K562 (cell line): ENCODE measurements around the gene HCRTR1. TPM values are rescaled to one million over a fixed set of nuclear protein-coding genes. Genes with fewer than 3 reads are reported as not detected.
A peak's percentile ranks its signal among the peaks of the same experiment; 100 is the strongest.

Experiments used
- BRCA1 ChIP-seq, 2 experiments: fragments of 450-650 bp in 1 of 2; sonication (generic) in 1 of 2; formaldehyde crosslinking in 1 of 2; IDR thresholded peaks; 2 replicates each; pipeline versions ENCODE4 v1.5.0 to v1.6.1; 2017 to 2020; ENCODE audit warnings: mild to moderate bottlenecking in 1 of 2, missing genetic modification reagents in 1 of 2
- CBX5 ChIP-seq: IDR thresholded peaks from 2 replicates; pipeline ENCODE4 v1.6.1; 2014; ENCODE audit warnings: low read depth, borderline replicate concordance
- CREM ChIP-seq: IDR thresholded peaks from 2 replicates; pipeline ENCODE4 v1.6.1; 2014; ENCODE audit warnings: antibody characterized with exemption, low read depth
- DACH1 ChIP-seq: fragments of 450-650 bp; IDR thresholded peaks from 2 replicates; pipeline ENCODE4 v1.6.1; 2018; ENCODE audit not compliant: partially characterized antibody
- DPF2 ChIP-seq: fragments of 450-650 bp; IDR thresholded peaks from 2 replicates; pipeline ENCODE4 v1.6.1; 2016
- FOXJ3 ChIP-seq: sonication (generic); formaldehyde crosslinking; IDR thresholded peaks from 2 replicates; pipeline ENCODE4 v1.4.0; 2020; ENCODE audit warnings: mild to moderate bottlenecking, missing genetic modification reagents
- GABPA ChIP-seq: fragments of 200-800 bp; sonication (Bioruptor generic); conservative IDR thresholded peaks from 2 replicates; pipeline ENCODE4 v1.6.1; 2016; ENCODE audit warnings: low read depth, missing genetic modification characterization, missing compliant biosample characterization
- KLF16 ChIP-seq: IDR thresholded peaks from 2 replicates; pipeline ENCODE4 v1.6.1; 2016; ENCODE audit warnings: antibody characterized with exemption
- LEF1 ChIP-seq: fragments of 450-650 bp; IDR thresholded peaks from 2 replicates; pipeline ENCODE4 v1.6.1; 2016; ENCODE audit warnings: mild to moderate bottlenecking
- MAZ ChIP-seq, 2 experiments: fragments of 450-650 bp in 1 of 2; sonication (generic) in 1 of 2; formaldehyde crosslinking; IDR thresholded peaks in 1 of 2; conservative IDR thresholded peaks in 1 of 2; 2 replicates each; pipeline versions ENCODE4 v1.4.0 to v1.5.0; 2020; ENCODE audit warnings: mild to moderate bottlenecking in 1 of 2, missing genetic modification reagents in 1 of 2
- MCM7 ChIP-seq, 2 experiments: fragments of 450-650 bp; IDR thresholded peaks; 2 replicates each; pipeline ENCODE4 v1.6.1; 2016 to 2018
- NRF1 ChIP-seq, 2 experiments: fragments of 450-650 bp; IDR thresholded peaks in 1 of 2; conservative IDR thresholded peaks in 1 of 2; 2 replicates each; pipeline ENCODE4 v1.6.1; 2014; ENCODE audit warnings: mild to moderate bottlenecking in 2 of 2
- PCBP1 ChIP-seq: fragments of 200-400 bp; formaldehyde crosslinking; IDR thresholded peaks from 2 replicates; pipeline ENCODE4 v1.6.1; 2018; ENCODE audit warnings: mild to moderate bottlenecking, low read depth, low read length; ENCODE audit not compliant: poor library complexity, severe bottlenecking
- PHF20 ChIP-seq: fragments of 450-650 bp; IDR thresholded peaks from 2 replicates; pipeline ENCODE4 v1.6.1; 2018; ENCODE audit not compliant: partially characterized antibody
- RBM22 ChIP-seq: fragments of 200-400 bp; formaldehyde crosslinking; IDR thresholded peaks from 2 replicates; pipeline ENCODE4 v1.6.1; 2018; ENCODE audit warnings: low read length, low read depth; ENCODE audit not compliant: poor library complexity, severe bottlenecking
- TBP ChIP-seq: optimal IDR thresholded peaks from 2 replicates; pipeline ENCODE3; 2011; ENCODE audit warnings: low read depth, low read length, improper control_type of control experiment
- U2AF1 ChIP-seq: fragments of 200-400 bp; formaldehyde crosslinking; optimal IDR thresholded peaks from 2 replicates; pipeline ENCODE3; 2017; ENCODE audit warnings: mild to moderate bottlenecking, low read depth, low read length, moderate library complexity
- ZEB2 ChIP-seq: fragments of 450-650 bp; IDR thresholded peaks from 2 replicates; pipeline ENCODE4 v1.6.1; 2016
- ZKSCAN1 ChIP-seq: fragments of 150-350 bp; IDR thresholded peaks from 2 replicates; pipeline ENCODE4 v1.6.1; 2016; ENCODE audit warnings: low read depth, low read length
- ZNF140 ChIP-seq: fragments of 250-450 bp; sonication (Bioruptor Pico); IDR thresholded peaks from 2 replicates; pipeline ENCODE4 v1.8.0; 2021; ENCODE audit warnings: moderate library complexity, mild to moderate bottlenecking, inconsistent platforms
- ZNF146 ChIP-seq: IDR thresholded peaks from one replicate; pipeline ENCODE4 v1.6.1; 2018; ENCODE audit warnings: missing compliant biosample characterization; ENCODE audit not compliant: unreplicated experiment
- polyA plus RNA-seq, 8 experiments: library from polyadenylated mRNA; depleted of rRNA in 4 of 8; stranded (reverse) in 5 of 8; unstranded in 3 of 8; fragments of >200 nt; fragmentation: Nextera tagmentation in 2 of 8; fragmentation: Illumina TruSeq in 1 of 8; extraction: Ambion mirVana in 2 of 8; extraction: Trizol in 1 of 8; gene quantifications; 2 replicates each; pipeline versions ENCODE4 v1.2.1 to v1.2.3, GENCODE V29; 2011 to 2014; ENCODE audit warnings: inconsistent platforms in 1 of 8, missing spikeins in 1 of 8
- total RNA-seq, 7 experiments: library from RNA; depleted of rRNA in 6 of 7; stranded (reverse); fragments of >200 nt in 6 of 7; fragmentation: Illumina TruSeq in 2 of 7; extraction: Trizol in 2 of 7; gene quantifications; 2 replicates each; pipeline versions ENCODE4 v1.2.1 to v1.2.3, GENCODE V29; 2011 to 2021; ENCODE audit warnings: low replicate concordance in 1 of 7
- TF ChIP-seq, protein P1 (sequence below): conservative IDR thresholded peaks from 2 replicates; pipeline ENCODE4 v1.6.1; 2011; ENCODE audit warnings: low read depth, mild to moderate bottlenecking, low read length; ENCODE audit not compliant: control insufficient read depth
- TF ChIP-seq, protein P2 (sequence below): fragments of 250-450 bp; sonication (Bioruptor Pico); IDR thresholded peaks from 2 replicates; pipeline ENCODE4 v1.5.0; 2020; ENCODE audit warnings: mild to moderate bottlenecking
- TF ChIP-seq, protein P3 (sequence below): sonication (generic); IDR thresholded peaks from 2 replicates; pipeline ENCODE4 v1.6.1; 2016
- TF ChIP-seq, protein P4 (sequence below): fragments of 200-400 bp; formaldehyde crosslinking; IDR thresholded peaks from 2 replicates; pipeline ENCODE4 v1.6.1; 2017; ENCODE audit warnings: mild to moderate bottlenecking, low read depth, low read length, moderate library complexity

HCRTR1 gene
- total and polyA plus RNA-seq, 9 of the 15 experiments (the other 6 are each of a cell fraction or from before 2014, with no cell fraction given): not detected

DNA sequence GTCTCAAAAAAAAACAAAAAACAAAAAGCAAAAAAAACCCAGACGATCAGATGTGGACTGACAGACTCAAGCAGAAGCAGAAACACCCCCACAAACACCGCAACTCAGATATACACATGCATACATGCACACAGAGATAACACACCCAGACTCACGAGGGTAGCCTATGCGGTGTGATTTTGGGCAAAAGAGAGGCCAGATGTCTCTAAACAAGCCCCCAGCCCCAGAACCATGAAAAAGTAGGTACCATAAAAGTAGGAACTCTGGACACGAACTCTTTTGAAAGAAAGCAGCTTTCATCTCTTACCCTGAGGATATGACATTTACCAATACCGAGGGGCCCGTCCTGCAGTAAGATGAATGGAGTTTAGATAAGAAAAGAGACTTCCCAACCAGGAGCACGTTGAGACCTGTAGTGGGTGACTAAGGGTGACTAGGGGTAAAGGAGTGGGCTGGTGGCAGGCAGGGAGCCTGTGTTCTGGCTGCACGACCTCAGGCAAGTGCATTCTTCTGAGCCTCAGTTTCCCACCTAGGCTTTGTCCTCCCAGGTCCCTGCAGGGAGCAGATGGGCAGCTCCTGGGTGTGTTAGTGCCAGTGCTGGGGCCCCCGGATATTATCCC, 42.6 kb upstream of the HCRTR1 start (continued):
- no peak for TF ChIP-seq DACH1
- no peak for TF ChIP-seq BRCA1 (IDR thresholded peaks at IDR 0.05)
- no peak for TF ChIP-seq BRCA1 (CRISPR knock-in tag; IDR thresholded peaks at IDR 0.05)
- TF ChIP-seq DPF2: peak; percentile 71
- TF ChIP-seq, protein P1, sequence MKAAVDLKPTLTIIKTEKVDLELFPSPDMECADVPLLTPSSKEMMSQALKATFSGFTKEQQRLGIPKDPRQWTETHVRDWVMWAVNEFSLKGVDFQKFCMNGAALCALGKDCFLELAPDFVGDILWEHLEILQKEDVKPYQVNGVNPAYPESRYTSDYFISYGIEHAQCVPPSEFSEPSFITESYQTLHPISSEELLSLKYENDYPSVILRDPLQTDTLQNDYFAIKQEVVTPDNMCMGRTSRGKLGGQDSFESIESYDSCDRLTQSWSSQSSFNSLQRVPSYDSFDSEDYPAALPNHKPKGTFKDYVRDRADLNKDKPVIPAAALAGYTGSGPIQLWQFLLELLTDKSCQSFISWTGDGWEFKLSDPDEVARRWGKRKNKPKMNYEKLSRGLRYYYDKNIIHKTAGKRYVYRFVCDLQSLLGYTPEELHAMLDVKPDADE: no peak
- no peak for TF ChIP-seq ZEB2
- no peak for TF ChIP-seq GABPA (tag)
- TF ChIP-seq, protein P2, sequence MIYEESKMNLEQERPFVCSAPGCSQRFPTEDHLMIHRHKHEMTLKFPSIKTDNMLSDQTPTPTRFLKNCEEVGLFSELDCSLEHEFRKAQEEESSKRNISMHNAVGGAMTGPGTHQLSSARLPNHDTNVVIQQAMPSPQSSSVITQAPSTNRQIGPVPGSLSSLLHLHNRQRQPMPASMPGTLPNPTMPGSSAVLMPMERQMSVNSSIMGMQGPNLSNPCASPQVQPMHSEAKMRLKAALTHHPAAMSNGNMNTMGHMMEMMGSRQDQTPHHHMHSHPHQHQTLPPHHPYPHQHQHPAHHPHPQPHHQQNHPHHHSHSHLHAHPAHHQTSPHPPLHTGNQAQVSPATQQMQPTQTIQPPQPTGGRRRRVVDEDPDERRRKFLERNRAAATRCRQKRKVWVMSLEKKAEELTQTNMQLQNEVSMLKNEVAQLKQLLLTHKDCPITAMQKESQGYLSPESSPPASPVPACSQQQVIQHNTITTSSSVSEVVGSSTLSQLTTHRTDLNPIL: no peak
- TF ChIP-seq TBP: no peak
- no peak for TF ChIP-seq PCBP1
- TF ChIP-seq ZNF146 (CRISPR knock-in tag): no peak
- TF ChIP-seq, protein P3, sequence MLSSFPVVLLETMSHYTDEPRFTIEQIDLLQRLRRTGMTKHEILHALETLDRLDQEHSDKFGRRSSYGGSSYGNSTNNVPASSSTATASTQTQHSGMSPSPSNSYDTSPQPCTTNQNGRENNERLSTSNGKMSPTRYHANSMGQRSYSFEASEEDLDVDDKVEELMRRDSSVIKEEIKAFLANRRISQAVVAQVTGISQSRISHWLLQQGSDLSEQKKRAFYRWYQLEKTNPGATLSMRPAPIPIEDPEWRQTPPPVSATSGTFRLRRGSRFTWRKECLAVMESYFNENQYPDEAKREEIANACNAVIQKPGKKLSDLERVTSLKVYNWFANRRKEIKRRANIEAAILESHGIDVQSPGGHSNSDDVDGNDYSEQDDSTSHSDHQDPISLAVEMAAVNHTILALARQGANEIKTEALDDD: peak; percentile 73
- TF ChIP-seq, protein P4, sequence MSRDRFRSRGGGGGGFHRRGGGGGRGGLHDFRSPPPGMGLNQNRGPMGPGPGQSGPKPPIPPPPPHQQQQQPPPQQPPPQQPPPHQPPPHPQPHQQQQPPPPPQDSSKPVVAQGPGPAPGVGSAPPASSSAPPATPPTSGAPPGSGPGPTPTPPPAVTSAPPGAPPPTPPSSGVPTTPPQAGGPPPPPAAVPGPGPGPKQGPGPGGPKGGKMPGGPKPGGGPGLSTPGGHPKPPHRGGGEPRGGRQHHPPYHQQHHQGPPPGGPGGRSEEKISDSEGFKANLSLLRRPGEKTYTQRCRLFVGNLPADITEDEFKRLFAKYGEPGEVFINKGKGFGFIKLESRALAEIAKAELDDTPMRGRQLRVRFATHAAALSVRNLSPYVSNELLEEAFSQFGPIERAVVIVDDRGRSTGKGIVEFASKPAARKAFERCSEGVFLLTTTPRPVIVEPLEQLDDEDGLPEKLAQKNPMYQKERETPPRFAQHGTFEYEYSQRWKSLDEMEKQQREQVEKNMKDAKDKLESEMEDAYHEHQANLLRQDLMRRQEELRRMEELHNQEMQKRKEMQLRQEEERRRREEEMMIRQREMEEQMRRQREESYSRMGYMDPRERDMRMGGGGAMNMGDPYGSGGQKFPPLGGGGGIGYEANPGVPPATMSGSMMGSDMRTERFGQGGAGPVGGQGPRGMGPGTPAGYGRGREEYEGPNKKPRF: no peak
- no peak for TF ChIP-seq RBM22
- TF ChIP-seq U2AF1: no peak
- no peak for TF ChIP-seq ZNF140
- TF ChIP-seq MAZ (CRISPR knock-in tag; conservative IDR thresholded peaks at IDR 0.05 in 1 of 2, IDR thresholded peaks at IDR 0.05 in 1 of 2): 0 out of 4 replicates have a peak, but pooled peaks of 1 of the 2 experiments have one; percentile 9
- TF ChIP-seq LEF1: no peak
- no peak for TF ChIP-seq CBX5
- TF ChIP-seq PHF20: no peak
- TF ChIP-seq KLF16: peak; percentile 61; the same call in 1 of the 2 replicates
- TF ChIP-seq ZKSCAN1: no peak
- TF ChIP-seq NRF1 (conservative IDR thresholded peaks at IDR 0.05 in 1 of 2, IDR thresholded peaks at IDR 0.05 in 1 of 2): no peak
- no peak for TF ChIP-seq FOXJ3
- TF ChIP-seq CREM: 0 out of 2 replicates have a peak, but pooled peaks have one; percentile 39
- TF ChIP-seq MCM7 (IDR thresholded peaks at IDR 0.05): no peak
